ENCODE results near the gene PDZD2. TPM values are rescaled to one million over a fixed set of nuclear protein-coding genes. Genes with fewer than 3 reads are reported as not detected.
A peak's percentile ranks its signal among the peaks of the same experiment; 100 is the strongest.

Gene PDZD2
- total and polyA plus RNA-seq, 7 donors, result 1.2 to 11.7 (median 7.1) TPM

- WGBS, 2 donors, result 89 to 93% methylated on average over 24 of the region's 24 CpGs
- intact Hi-C loops (cut with DNase I), result loop anchor here (5.0 to 10.0 kb wide), 4 partner anchors 225 to 525 kb away; partner anchors contain the start of gene MTMR12
- Histone ChIP-seq H3K4me3 (no peak overlapping the region), H3K27ac (no peak overlapping the region), H3K36me3 (peaks cover 0 to 23% (median 2%) of the 10 kb centered on the region in 4 donors), H3K27me3 (no peaks in the 10 kb centered on the region), H3K9me3 (no peaks in the 10 kb centered on the region), H3K4me1 (peaks cover 0 to 14% (median 10%) of the 10 kb centered on the region in 4 donors)
- no peak for DNase-seq
- TF ChIP-seq POLR2A (IDR thresholded peaks at IDR 0.05), result no peak
- peak in 1 of 4 donors; percentile 12 for TF ChIP-seq POLR2AphosphoS5 (IDR thresholded peaks at IDR 0.05)
These were observed 451.3 kb downstream of the PDZD2 start for GRCh38 chr5:32090026-32090754.

- no peak overlapping the region for H3K4me3 ChIP-seq
- DNase-seq, result no peak
- intact Hi-C loops (cut with DNase I), result loop anchor here (5.0 to 10.0 kb wide), 4 partner anchors 224 to 524 kb away; partner anchors contain the start of gene MTMR12
- peaks cover 0 to 18% (median 15%) of the 10 kb centered on the region in 4 donors for H3K4me1 ChIP-seq
- WGBS, 2 donors, result 95% methylated on average over 17 of the region's 17 CpGs
- no peak for TF ChIP-seq CTCF (IDR thresholded peaks at IDR 0.05)
- peak in 1 of 4 donors; percentile 6 for TF ChIP-seq POLR2AphosphoS5 (IDR thresholded peaks at IDR 0.05)
- no peak for TF ChIP-seq POLR2A (IDR thresholded peaks at IDR 0.05)
- TF ChIP-seq EP300 (IDR thresholded peaks at IDR 0.05), result no peak
- no peak overlapping the region for H3K27ac ChIP-seq
- H3K9me3 ChIP-seq, result no peaks in the 10 kb centered on the region
- H3K36me3 ChIP-seq, result peaks cover 0 to 23% (median 2%) of the 10 kb centered on the region in 4 donors
- H3K27me3 ChIP-seq, result no peaks in the 10 kb centered on the region
These were observed 451.8 kb downstream of the PDZD2 start for GRCh38 chr5:32090755-32091128.

- TF ChIP-seq CTCF (IDR thresholded peaks at IDR 0.05), result peak; percentile 65 to 74 (median 66)
- no peak for TF ChIP-seq POLR2A (IDR thresholded peaks at IDR 0.05)
- no peak overlapping the region for H3K27ac ChIP-seq
- H3K27me3 ChIP-seq, result no peaks in the 10 kb centered on the region
- 49 to 69% methylated on average over 20 of the region's 20 CpGs for WGBS, 2 donors
- no peaks in the 10 kb centered on the region for H3K9me3 ChIP-seq
- H3K4me1 ChIP-seq, result peaks cover 0 to 19% (median 17%) of the 10 kb centered on the region in 4 donors
- peaks cover 0 to 26% (median 2%) of the 10 kb centered on the region in 4 donors for H3K36me3 ChIP-seq
- intact Hi-C loops (cut with DNase I), result loop anchor here (5.0 to 10.0 kb wide), 4 partner anchors 222 to 522 kb away; partner anchors contain the start of gene MTMR12
- no peak overlapping the region for H3K4me3 ChIP-seq
- peak; percentile 83 for DNase-seq
These were observed 454.2 kb downstream of the PDZD2 start for GRCh38 chr5:32092938-32093812.

DNA sequence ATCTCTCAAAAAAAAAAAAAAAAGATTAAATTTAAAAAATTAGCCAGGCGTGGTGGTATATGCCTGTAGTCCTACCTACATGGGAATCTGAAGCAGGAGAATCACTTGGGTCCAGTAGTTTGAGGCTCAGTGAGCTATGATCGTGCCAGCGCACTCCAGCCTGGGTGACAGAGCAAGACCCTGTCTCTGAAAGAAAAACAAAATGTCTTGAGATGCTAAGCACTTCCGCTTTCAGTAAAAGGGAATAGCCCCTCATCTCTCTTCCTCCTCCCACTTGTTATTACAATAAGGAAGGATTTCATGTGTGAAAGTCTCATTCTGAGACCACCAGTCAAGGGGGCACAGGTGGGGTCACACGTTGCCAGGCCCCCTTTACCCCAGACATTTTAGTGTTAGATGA, 455.8 kb downstream of the PDZD2 start:
- Histone ChIP-seq H3K36me3 (peaks cover 0 to 15% (median 0%) of the 10 kb centered on the region in 4 donors), H3K4me1 (peaks cover 0 to 34% (median 32%) of the 10 kb centered on the region in 4 donors), H3K27ac (peak overlapping the region; percentile 10 to 66 (median 34)), H3K9me3 (no peaks in the 10 kb centered on the region), H3K4me3 (no peak overlapping the region), H3K27me3 (no peaks in the 10 kb centered on the region)
- DNase-seq, result no peak
- whole genome bisulfite sequencing, 2 donors, result 90 to 94% methylated on average over 5 of the region's 5 CpGs
- intact Hi-C loops (cut with DNase I), result loop anchor here (5.0 to 10.0 kb wide), 6 partner anchors 78 to 520 kb away; partner anchors contain the start of genes GOLPH3 and MTMR12
- no peak for TF ChIP-seq CTCF (IDR thresholded peaks at IDR 0.05)
- no peak for TF ChIP-seq POLR2A (IDR thresholded peaks at IDR 0.05)
- TF ChIP-seq EP300 (IDR thresholded peaks at IDR 0.05), result no peak
- TF ChIP-seq POLR2AphosphoS5 (IDR thresholded peaks at IDR 0.05), result no peak

All from sigmoid colon (tissue), 7 donors.